ENCODE data around the gene FLCN.

FLCN gene

DNA sequence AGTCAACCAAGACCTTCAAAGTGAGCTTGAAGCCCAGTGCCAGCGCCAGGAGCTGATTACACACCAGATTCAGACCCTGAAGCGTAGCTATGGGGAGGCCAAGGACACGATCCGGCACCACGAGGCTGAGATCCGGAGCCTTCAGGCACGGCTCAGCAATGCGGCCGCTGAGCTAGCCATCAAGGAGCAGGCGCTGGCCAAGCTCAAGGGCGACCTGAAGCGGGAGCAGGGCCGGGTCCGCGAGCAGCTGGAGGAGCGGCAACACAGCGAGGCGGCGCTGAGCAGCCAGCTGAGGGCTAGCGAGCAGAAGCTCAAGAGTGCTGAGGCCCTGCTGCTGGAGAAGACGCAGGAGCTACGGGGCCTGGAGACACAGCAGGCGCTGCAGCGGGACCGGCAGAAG is 72.8 kb downstream of the FLCN start:
- FAIRE-seq, result no peak
